OCI-LY7 (cell line): ENCODE data around the gene CCR5. TPM values are rescaled to one million over a fixed set of nuclear protein-coding genes. Genes with fewer than 3 reads are reported as not detected.

Source experiments
- BruUV-seq: library from RNA; stranded (reverse); fragments of 400-500 nt; replicated peaks from 2 replicates; lab custom pipeline; 2021; lab: Mats Ljungman, UMichigan
- CTCF ChIA-PET: fragments of 300-600 bp; sonication (Branson Sonifier 250); formaldehyde crosslinking; loops from one replicate; lab custom pipeline; 2022; ENCODE audit warnings: antibody characterized with exemption; ENCODE audit not compliant: unreplicated experiment; lab: Charles Lee
- POLR2A ChIA-PET: fragments of 300-600 bp; sonication (Branson Sonifier 250); formaldehyde crosslinking; loops from one replicate; lab custom pipeline; 2022; ENCODE audit warnings: antibody characterized with exemption; lab: Charles Lee
- DNase-seq: peaks from one replicate; pipeline ENCODE4 v3.0.0-alpha.2; 2015; ENCODE audit warnings: low spot score
- H2AFZ ChIP-seq: fragments of 200-600 bp; sonication (generic), shearing (Covaris generic); 2 replicates; pipeline ENCODE4 v1.6.1; 2014; ENCODE audit warnings: mild to moderate bottlenecking, antibody characterized with exemption, low read length, moderate library complexity
- H3K27ac ChIP-seq: fragments of 200-600 bp; sonication (generic); 2 replicates; pipeline ENCODE4 v1.5.1; 2014; ENCODE audit warnings: mixed run types, low read depth, mild to moderate bottlenecking, moderate library complexity, low read length, inconsistent platforms; ENCODE audit not compliant: poor library complexity, severe bottlenecking
- H3K36me3 ChIP-seq: fragments of 200-600 bp; sonication (generic); 2 replicates; pipeline ENCODE4 v1.6.1; 2014; ENCODE audit warnings: mild to moderate bottlenecking, antibody characterized with exemption, low read length, moderate library complexity, mixed read lengths; ENCODE audit not compliant: insufficient read depth
- H3K4me1 ChIP-seq: fragments of 200-600 bp; sonication (generic); 2 replicates; pipeline ENCODE4 v1.5.1; 2014; ENCODE audit warnings: mild to moderate bottlenecking, low read length; ENCODE audit not compliant: insufficient read depth, poor library complexity, severe bottlenecking
- H3K4me2 ChIP-seq: fragments of 200-600 bp; sonication (generic); 2 replicates; pipeline ENCODE4 v1.6.1; 2014; ENCODE audit warnings: mild to moderate bottlenecking, low read length
- H3K4me3 ChIP-seq: fragments of 200-600 bp; sonication (generic); 2 replicates; pipeline ENCODE4 v1.5.1; 2014; ENCODE audit warnings: mild to moderate bottlenecking, low read depth, low read length; ENCODE audit not compliant: poor library complexity, severe bottlenecking
- H3K79me2 ChIP-seq: fragments of 200-600 bp; sonication (generic); 2 replicates; pipeline ENCODE4 v1.6.1; 2016; ENCODE audit warnings: low read depth, mild to moderate bottlenecking, low read length, moderate library complexity, mixed read lengths; ENCODE audit not compliant: insufficient read depth
- H3K9me2 ChIP-seq: fragments of 200-600 bp; sonication (generic); 2 replicates; pipeline ENCODE4 v1.6.1; 2016; ENCODE audit warnings: mild to moderate bottlenecking, low read length, mixed read lengths; ENCODE audit not compliant: insufficient read depth
- H3K9me3 ChIP-seq: fragments of 200-600 bp; sonication (generic); 2 replicates; pipeline ENCODE4 v1.6.1; 2014; ENCODE audit warnings: mild to moderate bottlenecking, mixed run types, low read length, mixed read lengths
- H4K20me1 ChIP-seq: fragments of 200-600 bp; sonication (generic); 2 replicates; pipeline ENCODE4 v1.6.1; 2014; ENCODE audit warnings: mild to moderate bottlenecking, antibody characterized with exemption, low read length, moderate library complexity, mixed read lengths; ENCODE audit not compliant: insufficient read depth
- CTCF ChIP-seq: fragments of 200-600 bp; sonication (generic); conservative IDR thresholded peaks from 2 replicates; pipeline ENCODE4 v1.5.1; 2014; ENCODE audit warnings: mild to moderate bottlenecking, antibody characterized with exemption, low read length, moderate library complexity, mixed read lengths
- EZH2phosphoT487 ChIP-seq: fragments of 200-600 bp; sonication (generic); IDR thresholded peaks from 2 replicates; pipeline ENCODE4 v1.6.1; 2018; ENCODE audit warnings: low read depth, borderline replicate concordance, mild to moderate bottlenecking, mixed run types, antibody characterized with exemption, low read length, moderate library complexity, mixed read lengths
- intact Hi-C: fragments of 100-400 bp; cut with micrococcal nuclease; formaldehyde crosslinking; loops from one replicate; pipeline ENCODE4 v1.10.0; 2022; ENCODE audit not compliant: unreplicated experiment
- total RNA-seq, 2 experiments: library from RNA; depleted of rRNA in 1 of 2; stranded (reverse); fragments of >200 nt in 1 of 2; shearing (Covaris generic) in 1 of 2; gene quantifications; 2 replicates each; pipeline ENCODE4 v1.2.3, GENCODE V29; 2014 to 2022

CCR5 gene
- total RNA-seq, 2 experiments from 2014 or later, result not detected

- Histone ChIP-seq H3K9me3 (no peaks in the 10 kb centered on the region; the same call in 1 of the 2 replicates), H4K20me1 (no peaks in the 10 kb centered on the region), H3K79me2 (no peaks in the 10 kb centered on the region), H2AFZ (no peak overlapping the region), H3K9me2 (no peaks in the 10 kb centered on the region), H3K4me1 (peaks cover 9% of the 10 kb centered on the region), H3K36me3 (no peaks in the 10 kb centered on the region), H3K4me3 (no peak overlapping the region), H3K27ac (no peak overlapping the region), H3K4me2 (no peak overlapping the region)
- intact Hi-C loops, result no loop called here
- TF ChIP-seq EZH2phosphoT487 (no peak), CTCF (no peak)
- CTCF ChIA-PET, result no interaction called here
- DNase-seq, result no peak
- POLR2A ChIA-PET, result no interaction called here
- no TSS peak for BruUV-seq
Observed at GRCh38 chr3:46349484-46350261, 21.1 kb upstream of the CCR5 start.

- no peak overlapping the region for H2AFZ ChIP-seq
- H4K20me1 ChIP-seq, result no peaks in the 10 kb centered on the region
- no peak overlapping the region for H3K4me3 ChIP-seq
- no peaks in the 10 kb centered on the region; the same call in 1 of the 2 replicates for H3K9me3 ChIP-seq
- peaks cover 9% of the 10 kb centered on the region for H3K4me1 ChIP-seq
- no peaks in the 10 kb centered on the region for H3K9me2 ChIP-seq
- no peak for DNase-seq
- no TSS peak for BruUV-seq
- TF ChIP-seq CTCF, result no peak
- no peaks in the 10 kb centered on the region for H3K79me2 ChIP-seq
- H3K27ac ChIP-seq, result no peak overlapping the region
- intact Hi-C loops, result no loop called here
- H3K36me3 ChIP-seq, result no peaks in the 10 kb centered on the region
- ChIA-PET CTCF (no interaction called here), POLR2A (no interaction called here)
- no peak overlapping the region for H3K4me2 ChIP-seq
Observed at GRCh38 chr3:46350262-46350565, 20.5 kb upstream of the CCR5 start.

GRCh38 chr3:46351646-46352045, 19.1 kb upstream of the CCR5 start:
- no TSS peak for BruUV-seq
- POLR2A ChIA-PET, result no interaction called here
- Histone ChIP-seq H3K4me3 (no peak overlapping the region), H2AFZ (no peak overlapping the region), H3K9me3 (no peaks in the 10 kb centered on the region), H3K4me2 (no peak overlapping the region), H3K4me1 (peaks cover 9% of the 10 kb centered on the region), H4K20me1 (no peaks in the 10 kb centered on the region), H3K27ac (no peak overlapping the region), H3K79me2 (no peaks in the 10 kb centered on the region), H3K9me2 (no peaks in the 10 kb centered on the region), H3K36me3 (no peaks in the 10 kb centered on the region)
- no peak for DNase-seq
- intact Hi-C loops, result no loop called here
- CTCF ChIA-PET, result no interaction called here
- no peak for TF ChIP-seq EZH2phosphoT487
- TF ChIP-seq CTCF, result no peak
